Suppressor macrophage treated with lipopolysaccharide for 4 hours (primary cell): ENCODE results near the gene CLDND1.
"Not testable (repeated sequence)": the region's sequence is repeated elsewhere in the genome, so short reads cannot be mapped to it uniquely, and the experiment has no call there.

Experiments used
- DNase-seq: peaks from one replicate; pipeline ENCODE4 v3.0.0-alpha.2; 2020

Gene CLDND1

DNA sequence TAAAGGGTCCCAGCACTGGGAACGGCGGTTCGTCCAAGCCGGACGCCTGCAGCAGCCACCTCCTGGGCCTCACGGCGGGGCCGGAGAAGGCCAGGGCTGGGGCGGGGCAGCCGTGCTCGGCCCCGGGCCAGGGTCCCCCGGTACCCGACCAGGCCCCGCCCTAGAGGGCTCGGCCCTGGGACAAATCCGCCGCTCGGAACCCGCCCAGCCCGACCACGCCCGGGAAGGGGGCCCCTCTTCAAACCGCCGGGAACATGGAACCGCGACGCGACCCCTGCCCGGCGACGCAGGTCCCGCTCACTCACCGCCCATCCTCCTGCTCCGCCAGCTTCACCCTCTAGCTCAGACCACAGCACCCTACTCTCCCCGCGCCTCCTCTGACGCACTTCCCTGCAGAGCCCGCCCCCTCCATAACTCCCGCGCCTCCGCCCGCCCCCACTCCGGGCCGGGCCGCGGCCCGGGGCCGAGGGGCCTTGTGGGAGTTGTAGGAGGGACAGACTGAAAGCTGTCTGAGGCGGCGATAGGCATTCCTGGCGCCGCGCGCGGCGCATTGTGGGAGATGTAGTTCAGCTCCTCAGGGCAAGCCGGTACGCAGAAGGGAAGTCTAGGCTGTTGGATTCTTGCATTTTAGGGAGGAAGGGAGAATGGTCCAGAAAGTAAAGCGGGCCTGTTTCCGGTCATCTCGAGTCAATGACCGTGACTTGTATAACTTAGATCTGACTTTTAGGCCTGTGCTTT is at the start of gene CLDND1:
Gene CLDND1 (minus strand): TSS at position 359 of the 738 bp plus-strand sequence. CDS start 1,478 bp downstream, outside the sequence.
- DNase-seq: peak; percentile 98

DNA sequence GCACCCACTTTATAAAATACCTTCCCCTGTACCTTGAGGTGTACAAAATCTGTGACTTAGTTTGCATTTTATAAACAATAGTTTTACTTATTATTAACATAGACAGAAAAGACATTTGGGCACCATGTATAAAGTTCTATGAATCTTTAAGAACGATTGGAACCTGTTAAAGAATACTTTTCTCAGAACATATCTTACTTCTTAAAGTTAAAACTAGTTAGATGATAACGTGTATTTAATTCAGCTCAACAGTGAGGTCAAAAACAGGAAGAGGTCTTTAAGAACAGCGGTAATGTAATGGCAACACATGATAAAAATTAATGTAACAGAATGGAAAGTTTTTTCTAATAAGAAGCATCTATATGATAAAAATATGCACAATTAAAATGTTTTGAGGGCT is 45.7 kb upstream of the CLDND1 start:
- DNase-seq: no peak

DNA sequence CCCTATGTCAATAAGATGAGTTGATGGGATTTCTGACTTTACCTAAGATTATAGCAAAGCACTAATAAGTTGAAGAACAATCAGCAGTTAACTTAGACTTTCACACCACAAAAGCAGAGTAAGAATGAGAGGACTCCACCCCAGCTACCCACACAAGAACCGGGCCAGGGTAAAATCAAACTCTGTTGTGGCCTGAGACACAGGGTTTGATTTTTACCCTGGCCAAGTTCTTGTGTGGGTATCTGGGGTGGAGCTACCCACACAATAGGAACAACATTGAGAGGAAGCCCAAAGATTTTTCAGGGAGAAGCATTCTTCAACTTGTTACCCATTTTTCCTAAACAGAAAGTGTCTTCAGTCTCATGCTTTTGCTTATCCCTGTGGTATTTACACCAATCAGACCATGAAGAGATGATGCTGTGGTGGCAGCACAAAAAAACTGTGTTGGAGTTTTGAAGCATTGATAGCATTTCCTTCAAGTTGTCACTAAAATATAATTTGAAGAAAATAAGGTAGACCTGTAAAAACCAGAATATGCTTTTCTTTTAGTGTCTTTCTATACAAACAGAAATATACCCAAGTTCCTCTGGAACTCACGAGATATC is 45.1 kb upstream of the CLDND1 start:
- no peak for DNase-seq

DNA sequence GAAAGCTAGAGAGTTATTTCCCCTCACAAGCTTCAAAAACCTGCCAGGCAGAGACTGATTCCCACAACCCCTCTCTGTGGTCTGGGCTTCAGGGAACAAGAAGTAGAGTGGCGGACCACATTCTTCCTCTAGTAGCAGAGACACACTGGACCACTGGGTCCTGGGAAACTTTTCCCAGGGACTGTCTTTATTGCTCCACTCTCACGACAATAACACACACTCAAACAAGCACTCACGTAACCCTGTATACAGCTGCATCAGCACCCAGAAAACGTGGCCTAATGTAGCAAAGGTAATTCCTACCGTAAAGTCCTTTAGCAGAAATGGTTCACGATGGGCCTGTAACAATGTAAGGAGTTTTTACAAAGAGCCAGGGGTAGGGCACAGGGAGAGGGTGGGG is 43.1 kb upstream of the CLDND1 start:
- DNase-seq: no peak

DNA sequence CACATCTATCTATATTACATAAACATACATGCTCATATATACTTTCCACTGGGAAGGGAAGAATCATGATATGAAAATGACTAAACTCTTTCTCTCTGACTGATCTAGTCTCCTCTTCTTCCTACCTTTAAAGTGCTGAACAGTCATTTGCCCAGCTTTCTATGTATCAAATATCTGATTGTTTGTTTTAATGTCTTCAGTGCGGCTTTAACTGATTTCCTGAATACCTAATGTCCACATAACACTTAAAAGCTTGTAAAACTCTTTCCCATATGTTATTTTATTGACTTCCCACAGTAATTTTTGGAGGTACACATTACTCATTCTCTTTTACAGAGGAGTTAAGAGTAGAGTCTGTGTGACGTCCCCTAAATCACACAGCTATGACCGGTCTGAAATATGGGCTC is 42.5 kb upstream of the CLDND1 start:
- peak; percentile 19 for DNase-seq

DNA sequence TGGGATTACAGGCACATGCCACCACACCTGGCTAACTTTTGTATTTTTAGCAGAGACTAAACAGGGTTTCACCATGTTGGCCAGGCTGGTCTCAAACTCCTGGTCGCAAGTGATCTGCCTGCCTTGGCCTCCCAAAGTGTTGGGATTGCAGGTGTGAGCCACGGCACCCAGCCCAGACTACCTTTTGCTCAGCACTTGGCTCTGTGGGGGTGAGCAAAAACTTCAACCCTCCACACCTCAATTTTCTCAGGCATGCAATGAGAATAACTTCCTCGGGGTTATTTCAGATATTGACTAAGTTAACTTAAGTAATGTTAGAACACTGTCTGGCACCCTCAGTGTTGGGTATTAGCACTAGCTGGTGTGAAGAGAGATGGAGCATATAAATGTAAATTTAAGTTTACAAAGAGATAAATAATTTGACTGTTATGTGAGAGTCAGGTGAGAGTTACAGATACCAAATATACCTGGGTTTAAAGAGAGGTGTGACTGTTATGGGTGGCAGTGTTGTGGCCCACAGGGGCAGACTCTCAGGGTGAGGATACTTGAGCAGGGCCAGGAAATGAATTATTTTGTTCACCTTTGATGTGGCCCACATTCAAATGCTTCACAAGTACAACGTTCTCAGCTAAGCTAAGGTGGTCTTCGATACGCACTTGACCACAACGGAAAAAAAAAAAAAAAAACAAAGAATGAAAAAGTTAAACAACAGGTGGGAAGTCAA is 41.7 kb upstream of the CLDND1 start:
- no peak for DNase-seq

DNA sequence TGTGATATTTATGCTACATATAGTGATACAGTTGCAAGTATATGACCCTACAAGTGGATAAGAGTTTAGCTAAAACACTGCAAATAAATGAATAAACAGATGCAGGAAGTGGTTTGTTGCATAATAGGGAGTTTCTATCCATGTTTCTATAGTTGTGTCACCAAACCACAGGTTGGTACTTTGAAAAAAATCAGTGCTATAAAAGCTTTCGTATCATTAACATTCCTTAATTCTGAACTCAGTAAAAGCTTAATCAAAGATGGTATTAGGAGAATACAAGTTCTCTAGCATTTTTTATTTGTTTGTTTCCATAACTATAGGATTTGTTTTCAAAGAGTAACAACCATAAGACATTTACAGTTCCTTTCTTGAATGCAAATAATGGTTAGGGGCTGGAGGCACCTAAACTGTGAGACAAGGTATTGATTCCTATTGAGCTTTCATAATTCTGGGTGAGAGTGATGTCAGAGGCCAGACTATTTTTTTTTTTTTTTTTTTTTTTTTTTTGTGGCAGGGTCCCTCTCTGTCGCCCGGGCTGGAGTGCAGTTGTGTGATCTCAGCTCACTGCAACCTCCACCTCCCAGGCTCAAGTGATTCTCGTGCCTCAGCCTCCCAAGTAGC is 41.1 kb upstream of the CLDND1 start:
- DNase-seq: peak; percentile 64

DNA sequence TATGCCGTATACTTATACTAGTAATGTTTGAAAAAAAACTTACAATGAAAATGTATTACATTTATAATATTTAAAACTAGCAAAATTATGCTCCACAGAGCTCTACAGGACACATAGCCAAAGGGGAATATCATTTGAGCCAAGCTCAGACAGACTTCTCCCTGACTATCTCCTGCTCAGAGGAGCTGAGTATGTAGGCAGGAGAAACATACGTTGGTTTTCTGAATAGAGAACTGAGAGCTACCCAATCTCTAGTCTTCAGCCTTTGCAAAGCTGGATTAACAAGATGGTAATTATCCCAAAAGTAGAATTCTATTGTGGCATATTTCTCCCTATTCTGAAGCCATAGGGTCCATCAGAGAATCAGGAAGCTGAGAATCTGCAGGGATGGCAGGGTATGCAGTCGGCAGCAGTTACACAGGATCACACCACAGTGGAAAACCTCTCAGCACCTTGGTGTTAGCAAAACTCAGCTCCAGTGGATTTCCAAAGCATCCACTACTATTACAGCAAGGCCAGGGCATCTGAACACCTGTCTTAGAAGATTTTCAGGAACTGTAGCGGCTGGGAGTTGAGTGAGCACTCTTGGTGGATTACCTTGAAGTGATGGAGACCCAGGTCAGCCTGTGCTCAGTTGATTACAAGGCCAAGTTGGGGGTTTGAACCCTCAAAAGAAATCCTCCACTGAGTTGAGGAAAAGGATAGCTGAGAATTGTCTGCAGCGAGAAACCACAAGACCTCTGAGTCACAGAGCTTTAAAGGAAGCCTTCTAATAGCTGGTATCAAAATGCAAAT is 39.2 kb upstream of the CLDND1 start:
- DNase-seq: peak; percentile 25

DNA sequence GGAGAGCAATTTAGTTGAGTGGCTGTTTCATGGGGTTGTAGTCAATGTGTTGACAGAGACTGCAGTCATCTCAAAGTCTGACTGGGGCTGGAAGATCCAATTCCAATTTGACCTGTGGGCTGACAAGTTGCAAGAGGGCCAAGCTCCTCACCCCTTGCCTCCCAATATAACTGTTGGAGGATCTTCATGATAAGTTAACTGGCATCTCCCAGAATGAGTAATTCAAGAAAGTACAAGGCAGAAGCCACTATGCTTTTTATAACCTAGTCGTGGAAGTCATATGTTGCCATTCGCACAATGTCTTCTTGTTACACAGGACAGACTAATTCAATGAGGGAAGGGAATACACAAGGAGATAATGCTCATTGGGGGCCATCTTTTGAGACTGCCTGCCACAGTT is 38.2 kb upstream of the CLDND1 start:
- no peak for DNase-seq

DNA sequence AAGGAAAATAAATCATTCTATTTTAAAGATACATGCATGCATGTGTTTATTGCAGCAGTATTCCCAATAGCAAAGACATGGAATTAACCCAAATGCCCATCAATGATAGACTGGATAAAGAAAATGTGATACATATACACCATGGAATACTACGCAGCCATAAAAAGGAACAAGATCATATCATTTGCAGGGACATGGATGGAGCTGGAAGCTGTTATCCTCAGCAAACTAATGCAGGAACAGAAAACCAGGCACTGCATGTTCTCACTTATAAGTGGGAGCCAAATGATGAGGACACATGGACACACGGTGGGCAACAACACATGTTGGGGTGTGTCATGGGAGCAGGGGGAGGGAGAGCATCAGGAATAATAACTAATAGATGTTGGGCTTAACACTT is 37.1 kb upstream of the CLDND1 start:
- not testable (repeated sequence) for DNase-seq

DNA sequence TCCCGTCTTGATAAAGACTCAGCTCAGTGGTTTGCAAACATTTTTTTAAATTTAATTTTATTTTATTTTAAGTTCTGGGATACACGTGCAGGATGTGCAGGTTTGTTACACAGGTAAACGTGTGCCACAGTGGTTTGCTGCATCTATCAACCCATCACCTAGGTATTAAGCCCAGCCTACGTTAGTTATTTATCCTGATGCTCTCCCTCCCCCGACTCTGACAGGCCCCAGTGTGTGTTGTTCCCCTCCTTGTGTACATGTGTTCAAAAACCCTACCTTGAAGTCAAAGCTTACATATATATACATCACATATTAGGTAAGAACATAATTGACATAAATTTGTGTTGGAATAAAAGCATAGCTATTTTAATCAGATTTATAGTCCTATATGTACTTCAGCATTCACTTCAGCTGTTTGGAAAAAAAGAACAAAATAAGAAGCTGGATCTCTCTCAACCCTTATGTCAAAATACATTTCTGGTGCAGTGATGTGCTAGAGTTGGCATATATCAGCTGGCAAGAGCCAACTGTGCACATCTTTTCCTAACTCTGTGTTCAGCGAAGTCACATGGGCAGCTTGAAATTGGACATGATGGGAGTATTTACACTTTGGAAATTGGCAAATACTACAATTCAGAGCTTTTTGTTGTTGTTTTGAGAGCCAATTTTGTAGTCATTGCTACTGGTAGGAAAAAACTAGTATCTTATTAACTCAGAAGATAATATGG is 35.6 kb upstream of the CLDND1 start:
- DNase-seq: no peak

DNA sequence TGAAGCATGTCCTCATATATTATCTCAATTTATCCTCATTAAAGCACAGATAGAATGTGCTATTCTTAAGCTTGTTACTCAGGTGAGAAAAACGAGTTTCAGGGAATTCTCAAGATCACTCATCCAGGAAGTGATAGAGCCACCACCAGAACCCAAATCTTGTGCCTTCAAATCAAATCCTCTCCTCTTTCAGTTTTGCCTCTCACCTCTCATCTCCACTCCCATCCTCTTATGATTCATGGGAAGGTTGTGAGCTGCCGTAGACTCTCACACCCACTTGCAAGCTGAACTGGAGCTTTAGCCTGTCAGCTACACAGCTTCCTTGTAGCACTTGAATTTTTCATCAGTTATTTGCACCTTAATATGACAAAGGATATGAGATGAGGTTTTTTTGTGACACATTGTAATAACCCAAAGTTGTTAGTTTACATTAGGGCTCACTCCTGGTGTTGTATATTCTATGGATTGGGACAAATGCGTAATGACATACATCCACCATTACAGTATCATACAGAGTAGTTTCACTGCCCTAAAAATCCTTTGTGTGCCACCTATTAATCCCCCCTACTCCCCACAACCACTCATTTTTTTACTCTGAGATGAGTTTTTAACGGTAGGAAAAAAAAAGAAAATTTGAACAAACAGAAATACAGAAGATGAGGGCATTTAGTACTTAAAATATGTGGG is 34.8 kb upstream of the CLDND1 start:
- DNase-seq: no peak

DNA sequence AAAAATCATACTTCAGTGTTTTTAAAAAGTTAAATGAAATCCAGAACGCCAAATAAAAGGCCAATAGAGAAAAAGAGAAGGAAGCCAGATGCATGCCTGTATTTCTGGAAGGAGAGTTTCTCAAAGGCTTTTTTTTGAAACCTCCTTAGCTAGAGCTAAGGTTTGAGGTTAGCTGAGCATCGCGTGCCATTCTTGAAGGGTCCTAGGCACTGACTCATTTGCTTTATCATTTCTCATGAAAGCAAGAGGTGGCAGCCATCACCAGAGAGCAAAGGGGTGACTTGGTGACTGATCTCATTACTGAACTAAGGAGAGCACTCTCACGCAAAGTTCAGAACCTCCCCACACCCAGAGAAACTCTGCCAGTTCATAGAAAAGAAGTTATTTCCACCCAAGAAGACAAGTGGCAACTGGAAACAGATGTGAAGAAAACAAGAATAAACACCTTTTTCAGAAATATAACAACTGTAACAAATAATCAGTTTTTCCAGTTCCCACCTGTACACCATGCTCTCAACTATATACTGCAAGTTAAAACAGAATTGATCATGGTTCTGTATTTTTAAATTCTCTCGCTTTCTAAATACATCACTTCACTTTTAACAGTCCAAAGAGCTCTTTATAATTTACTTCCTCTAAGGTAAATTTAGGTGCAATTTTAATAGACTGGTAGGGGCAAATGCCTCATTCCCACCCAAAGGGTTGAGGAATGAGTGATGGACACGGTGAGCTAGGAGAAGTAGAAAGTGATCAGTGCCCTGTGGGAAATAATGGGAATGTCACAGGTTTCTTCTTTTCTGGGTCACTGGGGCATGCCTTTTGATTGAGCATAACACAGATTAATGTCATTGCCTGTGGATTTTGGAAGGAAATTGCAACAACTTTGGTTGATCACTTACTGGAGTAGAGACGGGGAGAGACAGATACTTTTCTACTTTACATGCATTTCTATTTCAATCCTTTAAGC is 33.7 kb upstream of the CLDND1 start:
- no peak for DNase-seq

DNA sequence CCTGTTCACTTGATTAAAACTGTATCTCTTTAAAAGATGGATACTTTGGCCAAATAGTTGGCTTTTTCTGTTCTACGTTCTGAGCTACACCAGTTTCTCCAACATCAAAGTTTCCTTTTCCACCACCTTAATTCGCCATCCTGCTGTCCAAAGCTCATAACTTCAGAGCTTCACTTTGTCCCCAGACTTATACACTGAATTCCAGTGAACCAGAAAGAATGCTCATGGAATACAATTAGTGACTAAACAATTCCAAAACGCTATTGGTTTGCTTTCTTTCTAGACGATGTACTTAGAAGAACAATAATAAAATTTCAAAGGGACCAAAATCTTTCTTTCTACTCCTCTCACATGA is 32.3 kb upstream of the CLDND1 start:
- DNase-seq: no peak

DNA sequence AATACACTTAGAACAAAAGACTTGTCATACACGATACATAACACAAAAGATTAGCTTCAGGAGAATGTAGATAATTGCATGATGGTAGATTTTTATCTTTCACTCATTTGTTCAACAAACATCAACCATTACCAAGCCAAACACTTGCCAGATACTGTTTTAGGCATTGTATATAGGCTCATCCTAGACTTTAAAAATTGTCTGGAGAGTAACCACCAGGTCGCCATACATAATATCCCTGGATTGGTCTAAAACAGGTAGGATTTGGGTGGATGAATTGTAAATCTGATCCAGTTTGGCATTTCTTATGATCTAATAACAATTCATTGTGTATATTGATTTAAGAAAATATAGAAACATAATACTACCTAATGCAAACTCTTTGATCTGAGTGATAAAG is 31.9 kb upstream of the CLDND1 start:
- DNase-seq: no peak

DNA sequence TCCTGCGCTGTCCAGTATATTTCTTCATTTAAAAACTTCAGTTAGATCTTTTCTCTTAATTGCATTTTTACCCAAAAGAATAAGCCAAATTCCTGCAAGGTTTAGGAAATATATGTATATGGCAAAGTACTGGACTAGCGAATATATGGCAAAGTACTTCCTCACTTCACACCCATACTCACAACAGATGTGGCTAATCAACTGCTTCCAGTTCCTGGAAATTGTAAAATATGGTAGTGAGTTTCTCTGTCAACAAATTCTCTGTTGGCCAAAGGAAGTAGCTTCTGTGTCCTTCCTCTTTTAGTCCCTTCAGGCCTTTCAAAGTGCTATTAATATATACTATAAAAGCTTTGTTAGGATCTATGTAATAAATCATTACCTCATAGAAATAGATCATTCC is 31.1 kb upstream of the CLDND1 start:
- DNase-seq: peak; percentile 47

DNA sequence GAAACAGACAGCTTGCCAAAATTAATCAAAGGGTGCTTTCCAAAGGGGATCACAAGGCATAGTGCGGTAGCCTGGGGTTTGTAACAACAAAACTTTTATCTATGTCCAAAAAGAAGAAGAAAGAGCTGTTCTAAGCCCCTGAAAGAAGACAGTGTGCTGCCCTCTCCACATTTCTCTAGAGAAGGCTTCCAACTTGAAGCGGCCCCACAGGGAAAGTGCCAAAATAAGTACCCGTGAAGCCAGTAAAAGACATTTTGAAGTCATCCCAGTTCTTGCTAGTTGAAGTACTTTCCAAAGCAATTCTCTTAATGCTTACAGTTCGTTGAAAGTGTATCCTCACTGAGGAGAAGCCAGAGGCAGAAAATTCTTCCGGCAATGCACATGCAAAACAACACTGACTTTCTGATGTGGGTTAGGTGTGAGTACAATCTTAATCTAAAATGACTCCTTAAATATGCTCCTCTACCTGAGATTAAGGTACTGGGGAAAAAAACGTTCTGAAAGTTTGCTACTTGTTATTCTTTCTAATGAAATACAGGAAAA is 30.4 kb upstream of the CLDND1 start:
- DNase-seq: no peak

DNA sequence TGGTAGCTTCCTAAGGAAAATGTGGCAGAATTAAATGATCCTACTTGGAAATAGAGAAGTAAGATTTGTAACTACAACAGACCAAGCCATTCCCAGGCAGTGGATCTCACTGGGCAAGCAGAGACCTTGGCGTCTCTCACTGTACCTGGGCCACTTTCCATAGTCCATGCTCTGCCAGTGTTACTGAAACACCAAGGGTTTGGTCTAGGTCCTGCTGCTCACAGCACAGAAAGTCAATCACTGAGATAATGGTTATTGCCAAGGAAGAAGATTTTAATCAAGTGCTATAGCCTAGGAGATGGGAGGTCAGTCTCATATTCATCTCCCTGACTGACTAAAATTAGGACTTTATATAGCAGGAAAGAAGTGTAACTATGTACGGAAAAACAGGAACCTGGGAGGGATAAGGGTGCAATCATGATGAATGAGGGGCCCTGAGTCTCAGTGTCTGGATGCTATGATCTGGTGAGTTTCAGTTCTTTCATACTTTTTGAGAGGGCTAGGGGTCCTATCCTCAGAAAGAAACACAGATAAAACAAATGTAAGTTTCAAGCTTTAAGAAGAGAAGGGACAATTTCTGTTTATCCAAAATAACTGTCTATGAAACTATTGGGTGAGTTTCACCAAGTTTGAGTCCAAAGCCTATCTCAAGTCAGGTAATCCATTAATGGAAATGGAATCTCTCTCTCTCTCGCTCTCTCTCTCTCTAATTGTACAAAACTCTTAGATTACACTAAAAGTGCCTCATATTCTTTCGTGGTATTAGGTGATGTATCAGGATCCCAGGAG is 29.7 kb upstream of the CLDND1 start:
- no peak for DNase-seq

DNA sequence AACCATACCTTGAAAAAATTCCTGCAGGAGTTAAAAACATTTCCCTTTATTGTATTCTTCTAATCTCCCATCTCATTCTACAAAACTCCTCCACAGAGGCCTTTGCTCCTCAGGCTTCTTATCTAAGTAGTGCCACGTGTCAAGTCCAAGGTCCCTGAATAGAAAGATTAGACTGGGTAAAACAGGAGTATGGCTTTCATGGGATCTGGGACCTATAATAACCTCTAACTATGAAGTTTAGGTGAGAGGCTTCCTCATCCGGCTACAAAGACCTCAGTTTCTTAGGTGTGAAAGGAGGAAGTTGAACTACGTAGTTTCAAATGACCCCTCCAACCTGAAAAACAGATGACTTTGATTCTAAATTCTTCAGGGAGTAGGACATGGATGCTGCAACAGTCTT is 29.1 kb upstream of the CLDND1 start:
- DNase-seq: no peak
